Mucosa of rectum (tissue), 2 donors: ENCODE results near the gene CLSTN2.

Experiments used
- H3K27ac ChIP-seq, 2 donors: one replicate each; pipeline ENCODE4 v1.7.0; 2013; ENCODE audit warnings: inconsistent platforms in 2 of 2, low read depth in 2 of 2, low read length in 2 of 2
- H3K27me3 ChIP-seq, 2 donors: one replicate each; pipeline ENCODE4 v1.7.0; 2013; ENCODE audit warnings: low read length in 2 of 2; ENCODE audit not compliant: control insufficient read depth in 2 of 2, insufficient read depth in 2 of 2
- H3K36me3 ChIP-seq, 2 donors: one replicate each; pipeline ENCODE4 v1.7.0; 2013; ENCODE audit warnings: low read length in 2 of 2; ENCODE audit not compliant: control insufficient read depth in 2 of 2, insufficient read depth in 2 of 2
- H3K4me1 ChIP-seq, 2 donors: one replicate each; pipeline ENCODE4 v1.7.0; 2013; ENCODE audit warnings: low read length in 2 of 2, mild to moderate bottlenecking in 1 of 2; ENCODE audit not compliant: control insufficient read depth in 2 of 2, insufficient read depth in 2 of 2
- H3K4me3 ChIP-seq, 2 donors: one replicate each; pipeline ENCODE4 v1.7.0; 2013; ENCODE audit warnings: low read length in 2 of 2
- H3K9ac ChIP-seq, 2 donors: one replicate each; pipeline ENCODE4 v1.7.0; 2013; ENCODE audit warnings: low read length in 2 of 2, low read depth in 1 of 2, mild to moderate bottlenecking in 1 of 2
- H3K9me3 ChIP-seq, 2 donors: one replicate each; pipeline ENCODE4 v1.7.0; 2013; ENCODE audit warnings: low read length in 2 of 2; ENCODE audit not compliant: control insufficient read depth in 2 of 2
- donor health status: healthy.
- donor health status: Normal muscosa, but diverticular disease.

Gene CLSTN2

GRCh38 chr3:140051019-140051957 is 116.3 kb downstream of the CLSTN2 start:
- peaks cover 0 to 14% of the 10 kb centered on the region in 2 donors for H3K4me1 ChIP-seq
- no peak overlapping the region for H3K27ac ChIP-seq
- no peaks in the 10 kb centered on the region for H3K27me3 ChIP-seq
- no peaks in the 10 kb centered on the region for H3K36me3 ChIP-seq
- H3K4me3 ChIP-seq: no peak overlapping the region
- H3K9ac ChIP-seq: no peak overlapping the region
- H3K9me3 ChIP-seq: no peaks in the 10 kb centered on the region

GRCh38 chr3:140052771-140053702 is 118.1 kb downstream of the CLSTN2 start:
- Histone ChIP-seq H3K4me1 (peaks cover 0 to 14% of the 10 kb centered on the region in 2 donors), H3K9ac (no peak overlapping the region), H3K27me3 (no peaks in the 10 kb centered on the region), H3K9me3 (no peaks in the 10 kb centered on the region), H3K4me3 (peak overlapping the region in 1 of 2 donors; percentile 32), H3K27ac (peak overlapping the region in 1 of 2 donors; percentile 4), H3K36me3 (no peaks in the 10 kb centered on the region)

GRCh38 chr3:140053794-140054193 is 118.8 kb downstream of the CLSTN2 start:
- Histone ChIP-seq H3K27me3 (no peaks in the 10 kb centered on the region), H3K36me3 (no peaks in the 10 kb centered on the region), H3K9me3 (no peaks in the 10 kb centered on the region), H3K4me1 (peaks cover 0 to 14% of the 10 kb centered on the region in 2 donors), H3K4me3 (peak overlapping the region in 1 of 2 donors; percentile 32), H3K27ac (peak overlapping the region in 1 of 2 donors; percentile 4), H3K9ac (no peak overlapping the region)

GRCh38 chr3:140055092-140055791 is 120.3 kb downstream of the CLSTN2 start:
- no peaks in the 10 kb centered on the region for H3K9me3 ChIP-seq
- peaks cover 0 to 14% of the 10 kb centered on the region in 2 donors for H3K4me1 ChIP-seq
- no peak overlapping the region for H3K9ac ChIP-seq
- H3K4me3 ChIP-seq: no peak overlapping the region
- no peaks in the 10 kb centered on the region for H3K36me3 ChIP-seq
- no peaks in the 10 kb centered on the region for H3K27me3 ChIP-seq
- no peak overlapping the region for H3K27ac ChIP-seq

- H3K27ac ChIP-seq: no peak overlapping the region
- no peak overlapping the region for H3K4me3 ChIP-seq
- no peaks in the 10 kb centered on the region for H3K9me3 ChIP-seq
- no peaks in the 10 kb centered on the region for H3K36me3 ChIP-seq
- H3K9ac ChIP-seq: no peak overlapping the region
- peaks cover 0 to 14% of the 10 kb centered on the region in 2 donors for H3K4me1 ChIP-seq
- no peaks in the 10 kb centered on the region for H3K27me3 ChIP-seq
These were observed 121.1 kb downstream of the CLSTN2 start for GRCh38 chr3:140056047-140056446.

- H3K4me1 ChIP-seq: no peaks in the 10 kb centered on the region
- no peaks in the 10 kb centered on the region for H3K9me3 ChIP-seq
- H3K4me3 ChIP-seq: no peak overlapping the region
- H3K27ac ChIP-seq: no peak overlapping the region
- no peaks in the 10 kb centered on the region for H3K36me3 ChIP-seq
- no peak overlapping the region for H3K9ac ChIP-seq
- H3K27me3 ChIP-seq: peaks cover 0 to 2% of the 10 kb centered on the region in 2 donors
These were observed 126.2 kb downstream of the CLSTN2 start for GRCh38 chr3:140061211-140061610.

- Histone ChIP-seq H3K9ac (no peak overlapping the region), H3K27me3 (peaks cover 0 to 2% of the 10 kb centered on the region in 2 donors), H3K4me3 (no peak overlapping the region)
These were observed 127.5 kb downstream of the CLSTN2 start for GRCh38 chr3:140062461-140062860.

GRCh38 chr3:140067487-140067886 is 132.5 kb downstream of the CLSTN2 start:
- H3K27ac ChIP-seq: no peak overlapping the region
- no peak overlapping the region for H3K9ac ChIP-seq
- no peaks in the 10 kb centered on the region for H3K36me3 ChIP-seq
- H3K9me3 ChIP-seq: no peaks in the 10 kb centered on the region
- H3K27me3 ChIP-seq: no peaks in the 10 kb centered on the region
- H3K4me3 ChIP-seq: no peak overlapping the region
- no peaks in the 10 kb centered on the region for H3K4me1 ChIP-seq

More at GRCh38 chr3:140062461-140062860, 127.5 kb downstream of the CLSTN2 start:
- no peak overlapping the region for H3K27ac ChIP-seq
- no peaks in the 10 kb centered on the region for H3K9me3 ChIP-seq
- no peaks in the 10 kb centered on the region for H3K4me1 ChIP-seq
- H3K36me3 ChIP-seq: no peaks in the 10 kb centered on the region

- Histone ChIP-seq H3K27me3 (no peaks in the 10 kb centered on the region), H3K36me3 (no peaks in the 10 kb centered on the region), H3K9ac (no peak overlapping the region), H3K4me3 (no peak overlapping the region), H3K9me3 (no peaks in the 10 kb centered on the region), H3K4me1 (no peaks in the 10 kb centered on the region), H3K27ac (no peak overlapping the region)
These were observed 133.6 kb downstream of the CLSTN2 start for GRCh38 chr3:140068494-140069017.
